GM12878 (cell line): ENCODE data around the gene SCAANT1. TPM values are rescaled to one million over a fixed set of nuclear protein-coding genes. Genes with fewer than 3 reads are reported as not detected.

Source experiments
- ATAC-seq: fragments of 200-7000 bp; cut with Tn5 transposase; 3 replicates; pipeline ENCODE4 v1.9.1; 2020; ENCODE audit warnings: mild to moderate bottlenecking, moderate library complexity
- Bru-seq: library from RNA; stranded (reverse); fragments of 400-500 nt; gene quantifications from one replicate; lab custom pipeline; 2021; lab: Mats Ljungman, UMichigan
- BruChase-seq, 2 experiments: library from RNA; stranded (reverse); fragments of 400-500 nt; gene quantifications; one replicate each; lab custom pipeline; 2021; lab: Mats Ljungman, UMichigan
- BruUV-seq: library from RNA; stranded (reverse); fragments of 400-500 nt; replicated peaks from 2 replicates; lab custom pipeline; 2021; lab: Mats Ljungman, UMichigan
- CTCF ChIA-PET: fragments of 300-600 bp; sonication (Branson Sonifier 250); formaldehyde crosslinking; extraction: SDS; loops from one replicate; lab custom pipeline; 2021; ENCODE audit warnings: inconsistent platforms; lab: Yijun Ruan, JAX
- POLR2A ChIA-PET: fragments of 350-600 bp; formaldehyde crosslinking; extraction: SDS; loops from one replicate; lab custom pipeline; 2021; ENCODE audit warnings: inconsistent platforms; lab: Charles Lee
- RAD21 ChIA-PET: fragments of 300-600 bp; sonication (Branson Sonifier 250); formaldehyde crosslinking; loops from one replicate; lab custom pipeline; 2023; ENCODE audit warnings: antibody characterized with exemption; ENCODE audit not compliant: unreplicated experiment; lab: Charles Lee
- SMC1A ChIA-PET: fragments of 300-600 bp; sonication (Branson Sonifier 250); formaldehyde crosslinking; loops from one replicate; lab custom pipeline; 2023; ENCODE audit not compliant: unreplicated experiment, uncharacterized antibody; lab: Charles Lee
- DNase-seq: peaks from one replicate; pipeline ENCODE4 v3.0.0-alpha.2; 2011; ENCODE audit warnings: low read depth, low spot score
- FAIRE-seq: peaks from 3 replicates; lab custom pipeline; 2011; peaks lifted over from hg19 to GRCh38; lab: Jason Lieb, UNC
- H2AFZ ChIP-seq: 2 replicates; pipeline ENCODE4 v1.6.0; 2011; ENCODE audit warnings: low read depth, low read length, control low read depth; ENCODE audit not compliant: control insufficient read depth
- H3K27ac ChIP-seq: 2 replicates; pipeline ENCODE4 v1.5.1; 2011; ENCODE audit warnings: control low read depth; ENCODE audit not compliant: control insufficient read depth, insufficient read depth
- H3K27me3 ChIP-seq, 2 experiments: replicated peaks in 1 of 2; 2 replicates each; pipeline versions ENCODE4 v1.6.0 to v1.6.1; 2011; ENCODE audit warnings: low read length in 1 of 2; ENCODE audit not compliant: control insufficient read depth in 2 of 2, insufficient read depth in 2 of 2
- H3K36me3 ChIP-seq, 2 experiments: 2 replicates each; pipeline ENCODE4 v1.5.1; 2011; ENCODE audit warnings: low read length in 1 of 2; ENCODE audit not compliant: control insufficient read depth in 2 of 2, insufficient read depth in 2 of 2
- H3K4me1 ChIP-seq: 2 replicates; pipeline ENCODE4 v1.6.1; 2011; ENCODE audit warnings: mild to moderate bottlenecking, low read length, moderate library complexity, mixed read lengths; ENCODE audit not compliant: control insufficient read depth, insufficient read depth
- H3K4me2 ChIP-seq: 2 replicates; pipeline ENCODE4 v1.6.0; 2011; ENCODE audit warnings: control low read depth; ENCODE audit not compliant: control insufficient read depth, insufficient read depth
- H3K4me3 ChIP-seq: fragments of 200-600 bp; sonication (generic); 2 replicates; pipeline ENCODE4 v1.5.1; 2016
- H3K79me2 ChIP-seq: 2 replicates; pipeline ENCODE4 v1.6.0; 2011; ENCODE audit warnings: low read length; ENCODE audit not compliant: control insufficient read depth, insufficient read depth
- H3K9ac ChIP-seq: 2 replicates; pipeline ENCODE4 v1.8.0; 2011; ENCODE audit warnings: low read length, control low read depth, mixed read lengths; ENCODE audit not compliant: control insufficient read depth, insufficient read depth
- H3K9me3 ChIP-seq: replicated peaks from 3 replicates; pipeline ENCODE4 v1.5.1; 2011; ENCODE audit warnings: mild to moderate bottlenecking, low read length; ENCODE audit not compliant: control insufficient read depth, insufficient read depth
- H4K20me1 ChIP-seq: 2 replicates; pipeline ENCODE4 v1.6.0; 2011; ENCODE audit not compliant: control insufficient read depth, insufficient read depth
- CHD2 ChIP-seq: IDR thresholded peaks from 2 replicates; pipeline ENCODE4 v1.6.1; 2011; ENCODE audit warnings: low read depth, low read length, improper control_type of control experiment, borderline replicate concordance
- CHD4 ChIP-seq: fragments of 200-600 bp; sonication (generic); IDR thresholded peaks from 2 replicates; pipeline ENCODE4 v1.6.1; 2016; ENCODE audit warnings: mild to moderate bottlenecking
- FOS ChIP-seq: IDR thresholded peaks from 3 replicates; pipeline ENCODE4 v1.6.1; 2011; ENCODE audit warnings: borderline replicate concordance; ENCODE audit not compliant: insufficient read length; ENCODE audit errors: extremely low read depth
- HDAC2 ChIP-seq: fragments of 200-600 bp; sonication (generic); IDR thresholded peaks from 2 replicates; pipeline ENCODE4 v1.6.1; 2017
- HDGF ChIP-seq: fragments of 450-650 bp; IDR thresholded peaks from 2 replicates; pipeline ENCODE4 v1.6.1; 2016; ENCODE audit warnings: antibody characterized with exemption
- POLR2AphosphoS5 ChIP-seq: IDR thresholded peaks from 2 replicates; pipeline ENCODE4 v1.6.1; 2011; ENCODE audit warnings: mild to moderate bottlenecking, low read length, inconsistent platforms
- RAD51 ChIP-seq: fragments of 450-650 bp; IDR thresholded peaks from 2 replicates; pipeline ENCODE4 v1.6.1; 2016; ENCODE audit warnings: moderate library complexity, mild to moderate bottlenecking, inconsistent platforms
- SIN3A ChIP-seq: IDR thresholded peaks from 2 replicates; pipeline ENCODE4 v1.6.1; 2012; ENCODE audit warnings: low read depth, low read length, improper control_type of control experiment
- YBX1 ChIP-seq: fragments of 450-650 bp; IDR thresholded peaks from 2 replicates; pipeline ENCODE4 v1.6.1; 2016; ENCODE audit warnings: antibody characterized with exemption
- WGBS: methylation state at CpG from one replicate; pipeline ENCODE4 v1.1.6; 2016; ENCODE audit warnings: low lambda C conversion rate; ENCODE audit not compliant: insufficient replicate concordance, insufficient coverage; ENCODE audit errors: missing lambda C conversion rate; 5-methylcytosine and 5-hydroxymethylcytosine counted together
- in situ Hi-C: fragments of 300-500 bp; cut with MboI; formaldehyde crosslinking; loops from 9 replicates; pipeline ENCODE4 v1.14.3; 2018; ENCODE audit warnings: mixed read lengths
- intact Hi-C: fragments of 100-400 bp; cut with micrococcal nuclease; formaldehyde crosslinking; loops from one replicate; pipeline ENCODE4 v1.14.2; 2022; ENCODE audit not compliant: unreplicated experiment
- long read RNA-seq, 2 experiments: library from polyadenylated mRNA; unstranded; transcript quantifications; one replicate each; pipeline ENCODE4 v2.0.0, GENCODE V29; 2019 to 2020
- polyA minus RNA-seq, 3 experiments: library from RNA; depleted of rRNA, polyadenylated mRNA; stranded (reverse); fragments of >200 nt; gene quantifications; 2 replicates each; pipeline ENCODE4 v1.2.3, GENCODE V29; 2011
- polyA plus RNA-seq, 11 experiments: library from polyadenylated mRNA; depleted of rRNA in 4 of 11; unstranded in 6 of 11; stranded (reverse) in 5 of 11; fragments of >200 nt; fragmentation: Nextera tagmentation in 4 of 11; fragmentation: Illumina TruSeq in 1 of 11; extraction: Ambion mirVana in 4 of 11; extraction: Trizol in 1 of 11; gene quantifications; 1 replicate in 1 of 11; 2 replicates in 10 of 11; pipeline versions ENCODE4 v1.2.1 to v1.2.3, GENCODE V29; 2011 to 2016; ENCODE audit warnings: inconsistent platforms in 2 of 11, missing spikeins in 2 of 11, low read depth in 1 of 11
- total RNA-seq, 4 experiments: library from RNA; depleted of rRNA in 3 of 4; stranded (reverse); fragments of >200 nt in 3 of 4; fragmentation: Illumina TruSeq in 1 of 4; extraction: Trizol in 1 of 4; gene quantifications; 2 replicates each; pipeline versions ENCODE4 v1.2.1 to v1.2.3, GENCODE V29; 2013 to 2021
- TF ChIP-seq, protein P1 (sequence below): fragments of 450-650 bp; formaldehyde crosslinking; IDR thresholded peaks from 2 replicates; pipeline ENCODE4 v1.4.0; 2022; ENCODE audit warnings: mild to moderate bottlenecking, moderate library complexity
- TF ChIP-seq, protein P2 (sequence below): fragments of 450-650 bp; formaldehyde crosslinking; IDR thresholded peaks from 2 replicates; pipeline ENCODE4 v1.4.0; 2020; ENCODE audit warnings: mild to moderate bottlenecking, moderate library complexity

The SCAANT1 gene
- total RNA-seq (2013; cell fraction: nucleolus; rRNA removed), result not detected in 2 replicates
- total RNA-seq (2014; rRNA removed), result 2.1 TPM in 1 of 2 replicates, not detected in the other
- total RNA-seq (2014; rRNA removed; fragmentation: Illumina TruSeq; extraction: Trizol), result 2.4 TPM in 1 of 2 replicates, not detected in the other
- 1.5 and 1.7 TPM in 2 replicates for total RNA-seq (2021)
- not detected for polyA plus RNA-seq (2011; ENCODE audit: low read depth)
- 1.7 TPM in 1 of 2 replicates, not detected in the other for polyA plus RNA-seq (2011; rRNA removed)
- polyA plus RNA-seq (2011; cell fraction: cytosol; rRNA removed), result not detected in 2 replicates
- polyA plus RNA-seq (2011; cell fraction: nucleus; rRNA removed), result not detected in 2 replicates
- polyA plus RNA-seq (2012), result 3.2 TPM in 1 of 2 replicates, not detected in the other
- polyA plus RNA-seq (2014; fragmentation: Illumina TruSeq; extraction: Trizol), result not detected in 2 replicates
- under 1 TPM in 1 of 2 experiments, not detected in 1; 0.60 TPM for polyA plus RNA-seq (2014; fragmentation: Nextera tagmentation; extraction: Ambion mirVana)
- polyA plus RNA-seq (2014; rRNA removed), result not detected in 2 replicates
- polyA plus RNA-seq (2016; fragmentation: Nextera tagmentation; extraction: Ambion mirVana), result under 1 TPM; 0.95 TPM
- not detected in 2 replicates for polyA minus RNA-seq (2011; rRNA and poly(A)+ RNA removed)
- not detected in 2 replicates for polyA minus RNA-seq (2011; cell fraction: cytosol; rRNA and poly(A)+ RNA removed)
- polyA minus RNA-seq (2011; cell fraction: nucleus; rRNA and poly(A)+ RNA removed), result not detected in 2 replicates
- Bru-seq, nascent RNA, result percentile 51 among the genes with signal in this experiment
- percentile 37 among the genes with signal in this experiment for BruChase-seq, experiment 1, labeled RNA remaining after a 6-hour chase
- percentile 27 among the genes with signal in this experiment for BruChase-seq, experiment 2, labeled RNA remaining after a 2-hour chase
- long read RNA-seq, experiment 1, partial matches to known transcripts, result 0 of 1 reads
- long read RNA-seq, experiment 1, other reads (novel, unspliced or antisense), result 0 of 1 reads
- long read RNA-seq, experiment 2, result 0 reads

DNA sequence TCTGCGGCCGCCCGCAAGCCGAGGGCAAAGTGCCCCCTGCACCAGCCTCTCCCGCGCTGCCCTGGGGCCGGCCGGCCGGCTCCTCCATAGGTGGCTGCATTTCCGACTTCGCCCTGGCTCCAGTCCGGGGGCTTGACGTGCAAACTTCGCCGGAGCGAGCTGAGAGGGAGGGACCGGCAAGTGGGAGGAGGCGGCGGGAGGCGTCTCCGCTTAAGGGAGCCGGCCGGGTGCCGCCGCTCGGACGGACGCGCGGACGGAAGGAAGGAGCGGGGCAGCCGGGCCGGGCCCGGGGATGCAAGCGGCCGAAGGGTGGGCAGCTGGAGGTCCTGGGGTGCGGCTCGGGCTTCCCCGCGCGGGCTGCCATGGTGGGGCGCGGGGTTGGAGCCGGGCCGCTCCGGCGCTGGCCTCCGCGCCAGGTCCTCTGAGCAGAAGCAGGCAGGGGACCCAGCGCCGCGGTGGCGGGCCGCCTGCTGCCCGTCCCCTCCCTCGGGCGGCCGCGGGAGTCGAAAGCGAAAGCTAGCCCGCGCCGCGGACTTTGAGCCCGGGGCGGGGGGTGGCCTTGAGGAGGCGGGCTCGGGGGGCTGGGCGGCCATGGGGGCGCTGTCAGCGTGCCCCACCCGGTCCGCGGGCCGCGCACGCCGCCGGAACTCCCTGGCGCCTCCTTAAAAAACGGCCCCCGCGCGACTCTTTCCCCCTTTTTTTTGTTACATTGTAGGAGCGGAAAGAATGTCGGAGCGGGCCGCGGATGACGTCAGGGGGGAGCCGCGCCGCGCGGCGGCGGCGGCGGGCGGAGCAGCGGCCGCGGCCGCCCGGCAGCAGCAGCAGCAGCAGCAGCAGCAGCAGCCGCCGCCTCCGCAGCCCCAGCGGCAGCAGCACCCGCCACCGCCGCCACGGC lies at the start of gene SCAANT1:
Gene SCAANT1, minus strand, starts transcription at position 511 of the 895 bp plus-strand sequence.
- Histone ChIP-seq H3K27me3 (no peaks in the 10 kb centered on the region), H3K4me2 (peak within 1 kb of the TSS; percentile 90), H3K4me3 (peak within 1 kb of the TSS; percentile 74), H3K9me3 (no peaks in the 10 kb centered on the region), H3K4me1 (peaks cover 20% of the 10 kb centered on the region), H3K27ac (peak within 1 kb of the TSS; percentile 86), H3K36me3 (peaks cover 0 to 16% of the 10 kb centered on the region in 2 experiments; a peak in 3 of 4 replicates), H2AFZ (peak within 1 kb of the TSS; percentile 67), H3K9ac (peak within 1 kb of the TSS; percentile 80), H3K79me2 (peaks cover 15% of the 10 kb centered on the region), H4K20me1 (no peaks in the 10 kb centered on the region)
- ChIA-PET SMC1A (interaction anchor here (0.7 to 1.5 kb wide), 2 partner anchors 26 to 113 kb away, joined by 3 to 7 read pairs; no protein-coding TSS in a partner anchor), POLR2A (interaction anchor here (0.6 to 0.9 kb wide), 3 partner anchors 15 to 537 kb away, joined by 3 read pairs; no protein-coding TSS in a partner anchor), CTCF (interaction anchor here (0.7 kb wide), 1 partner anchor 16 kb away, joined by 4 read pairs; no protein-coding TSS in a partner anchor), RAD21 (interaction anchor here (0.9 to 1.8 kb wide), 4 partner anchors 15 to 111 kb away, joined by 3 to 5 read pairs (median 4); partner anchors contain the start of genes ATXN7, PSMD6 and THOC7)
- no TSS peak for BruUV-seq
- DNase-seq (no peak), FAIRE-seq (peak; percentile 54), ATAC-seq (peak; percentile 89)
- in situ Hi-C loops, result no loop called here
- intact Hi-C loops, result loop anchor here (2.0 to 5.0 kb wide), 2 partner anchors 47 to 50 kb away; no protein-coding TSS in a partner anchor
- under 1% methylated on average over 85 of the region's 115 CpGs for WGBS
- no peak for TF ChIP-seq HDAC2
- TF ChIP-seq POLR2AphosphoS5, result no peak; the same call in 1 of the 2 replicates
- TF ChIP-seq, protein P1, sequence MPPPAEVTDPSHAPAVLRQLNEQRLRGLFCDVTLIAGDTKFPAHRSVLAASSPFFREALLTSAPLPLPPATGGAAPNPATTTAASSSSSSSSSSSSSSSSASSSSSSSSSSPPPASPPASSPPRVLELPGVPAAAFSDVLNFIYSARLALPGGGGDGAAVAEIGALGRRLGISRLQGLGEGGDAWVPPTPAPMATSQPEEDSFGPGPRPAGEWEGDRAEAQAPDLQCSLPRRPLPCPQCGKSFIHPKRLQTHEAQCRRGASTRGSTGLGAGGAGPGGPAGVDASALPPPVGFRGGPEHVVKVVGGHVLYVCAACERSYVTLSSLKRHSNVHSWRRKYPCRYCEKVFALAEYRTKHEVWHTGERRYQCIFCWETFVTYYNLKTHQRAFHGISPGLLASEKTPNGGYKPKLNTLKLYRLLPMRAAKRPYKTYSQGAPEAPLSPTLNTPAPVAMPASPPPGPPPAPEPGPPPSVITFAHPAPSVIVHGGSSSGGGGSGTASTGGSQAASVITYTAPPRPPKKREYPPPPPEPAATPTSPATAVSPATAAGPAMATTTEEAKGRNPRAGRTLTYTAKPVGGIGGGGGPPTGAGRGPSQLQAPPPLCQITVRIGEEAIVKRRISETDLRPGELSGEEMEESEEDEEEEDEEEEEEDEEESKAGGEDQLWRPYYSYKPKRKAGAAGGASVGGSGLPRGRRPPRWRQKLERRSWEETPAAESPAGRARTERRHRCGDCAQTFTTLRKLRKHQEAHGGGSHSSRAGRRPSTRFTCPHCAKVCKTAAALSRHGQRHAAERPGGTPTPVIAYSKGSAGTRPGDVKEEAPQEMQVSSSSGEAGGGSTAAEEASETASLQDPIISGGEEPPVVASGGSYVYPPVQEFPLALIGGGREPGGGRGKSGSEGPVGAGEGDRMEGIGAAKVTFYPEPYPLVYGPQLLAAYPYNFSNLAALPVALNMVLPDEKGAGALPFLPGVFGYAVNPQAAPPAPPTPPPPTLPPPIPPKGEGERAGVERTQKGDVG, result no peak
- TF ChIP-seq YBX1, result no peak
- TF ChIP-seq, protein P2, sequence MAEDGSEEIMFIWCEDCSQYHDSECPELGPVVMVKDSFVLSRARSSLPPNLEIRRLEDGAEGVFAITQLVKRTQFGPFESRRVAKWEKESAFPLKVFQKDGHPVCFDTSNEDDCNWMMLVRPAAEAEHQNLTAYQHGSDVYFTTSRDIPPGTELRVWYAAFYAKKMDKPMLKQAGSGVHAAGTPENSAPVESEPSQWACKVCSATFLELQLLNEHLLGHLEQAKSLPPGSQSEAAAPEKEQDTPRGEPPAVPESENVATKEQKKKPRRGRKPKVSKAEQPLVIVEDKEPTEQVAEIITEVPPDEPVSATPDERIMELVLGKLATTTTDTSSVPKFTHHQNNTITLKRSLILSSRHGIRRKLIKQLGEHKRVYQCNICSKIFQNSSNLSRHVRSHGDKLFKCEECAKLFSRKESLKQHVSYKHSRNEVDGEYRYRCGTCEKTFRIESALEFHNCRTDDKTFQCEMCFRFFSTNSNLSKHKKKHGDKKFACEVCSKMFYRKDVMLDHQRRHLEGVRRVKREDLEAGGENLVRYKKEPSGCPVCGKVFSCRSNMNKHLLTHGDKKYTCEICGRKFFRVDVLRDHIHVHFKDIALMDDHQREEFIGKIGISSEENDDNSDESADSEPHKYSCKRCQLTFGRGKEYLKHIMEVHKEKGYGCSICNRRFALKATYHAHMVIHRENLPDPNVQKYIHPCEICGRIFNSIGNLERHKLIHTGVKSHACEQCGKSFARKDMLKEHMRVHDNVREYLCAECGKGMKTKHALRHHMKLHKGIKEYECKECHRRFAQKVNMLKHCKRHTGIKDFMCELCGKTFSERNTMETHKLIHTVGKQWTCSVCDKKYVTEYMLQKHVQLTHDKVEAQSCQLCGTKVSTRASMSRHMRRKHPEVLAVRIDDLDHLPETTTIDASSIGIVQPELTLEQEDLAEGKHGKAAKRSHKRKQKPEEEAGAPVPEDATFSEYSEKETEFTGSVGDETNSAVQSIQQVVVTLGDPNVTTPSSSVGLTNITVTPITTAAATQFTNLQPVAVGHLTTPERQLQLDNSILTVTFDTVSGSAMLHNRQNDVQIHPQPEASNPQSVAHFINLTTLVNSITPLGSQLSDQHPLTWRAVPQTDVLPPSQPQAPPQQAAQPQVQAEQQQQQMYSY (CRISPR knock-in tag), result no peak
- no peak for TF ChIP-seq CHD4
- TF ChIP-seq FOS, result no peak
- TF ChIP-seq CHD2, result 0 out of 2 replicates have a peak, but pooled peaks have one; percentile 9
- no peak for TF ChIP-seq HDGF
- no peak for TF ChIP-seq RAD51
- 0 out of 2 replicates have a peak, but pooled peaks have one; percentile 50 for TF ChIP-seq SIN3A
